HEK293T (cell line): ENCODE results near the gene RASA3.

ENCODE experiments used
- ARNT ChIP-seq: fragments of 450-650 bp; IDR thresholded peaks from 2 replicates; pipeline ENCODE4 v1.6.1; 2017; ENCODE audit warnings: mild to moderate bottlenecking
- BHLHE40 ChIP-seq: fragments of 450-650 bp; IDR thresholded peaks from 2 replicates; pipeline ENCODE4 v1.6.1; 2016; ENCODE audit warnings: mild to moderate bottlenecking, moderate library complexity, borderline replicate concordance
- HDGF ChIP-seq: fragments of 450-650 bp; IDR thresholded peaks from 2 replicates; pipeline ENCODE4 v1.6.1; 2017; ENCODE audit warnings: antibody characterized with exemption, borderline replicate concordance
- SP1 ChIP-seq: fragments of 450-650 bp; IDR thresholded peaks from 2 replicates; pipeline ENCODE4 v1.6.1; 2017
- SUZ12 ChIP-seq: fragments of 450-650 bp; IDR thresholded peaks from 2 replicates; pipeline ENCODE4 v1.6.1; 2016; ENCODE audit warnings: mild to moderate bottlenecking
- TF ChIP-seq, protein P1 (sequence below): fragments of 450-650 bp; IDR thresholded peaks from 2 replicates; pipeline ENCODE4 v1.6.1; 2016

DNA sequence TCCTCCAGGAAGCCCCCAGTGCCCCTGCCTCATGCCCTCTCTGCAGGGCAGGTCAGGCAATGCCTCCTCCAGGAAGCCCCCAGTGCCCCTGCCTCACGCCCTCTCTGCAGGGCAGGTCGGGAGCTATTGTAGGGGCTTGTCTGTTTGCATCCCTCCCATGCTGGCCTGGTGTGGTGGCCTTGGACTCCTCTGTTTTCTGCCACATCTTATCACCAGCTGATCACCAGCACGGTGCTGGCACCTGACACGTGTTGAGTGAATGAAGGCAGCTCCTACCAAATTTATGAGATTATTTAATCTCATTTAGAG, 107.1 kb downstream of the RASA3 start:
- TF ChIP-seq SP1 (no peak), BHLHE40 (no peak), SUZ12 (no peak), ARNT (no peak), HDGF (no peak)
- TF ChIP-seq, protein P1, sequence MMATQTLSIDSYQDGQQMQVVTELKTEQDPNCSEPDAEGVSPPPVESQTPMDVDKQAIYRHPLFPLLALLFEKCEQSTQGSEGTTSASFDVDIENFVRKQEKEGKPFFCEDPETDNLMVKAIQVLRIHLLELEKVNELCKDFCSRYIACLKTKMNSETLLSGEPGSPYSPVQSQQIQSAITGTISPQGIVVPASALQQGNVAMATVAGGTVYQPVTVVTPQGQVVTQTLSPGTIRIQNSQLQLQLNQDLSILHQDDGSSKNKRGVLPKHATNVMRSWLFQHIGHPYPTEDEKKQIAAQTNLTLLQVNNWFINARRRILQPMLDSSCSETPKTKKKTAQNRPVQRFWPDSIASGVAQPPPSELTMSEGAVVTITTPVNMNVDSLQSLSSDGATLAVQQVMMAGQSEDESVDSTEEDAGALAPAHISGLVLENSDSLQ: no peak
